Esophagus squamous epithelium (tissue), 4 donors: ENCODE data around the gene CAPRIN2.

Source experiments
- CTCF ChIP-seq, 6 experiments: fragments of 450-650 bp in 4 of 6; fragments of 200-600 bp in 2 of 6; sonication (generic) in 2 of 6; IDR thresholded peaks; one replicate each; pipeline ENCODE4 v1.5.1; 2016 to 2019; ENCODE audit warnings: antibody characterized with exemption in 6 of 6, mild to moderate bottlenecking in 4 of 6, moderate library complexity in 4 of 6
- POLR2A ChIP-seq, 4 donors: fragments of 450-650 bp; IDR thresholded peaks; one replicate each; pipeline ENCODE4 v1.6.1; 2017; ENCODE audit warnings: antibody characterized with exemption in 4 of 4, mild to moderate bottlenecking in 4 of 4, moderate library complexity in 3 of 4

GRCh38 chr12:30694412-30695198 lies 60.1 kb downstream of the CAPRIN2 start:
- no peak for TF ChIP-seq CTCF (IDR thresholded peaks at IDR 0.05)
- no peak for TF ChIP-seq POLR2A (IDR thresholded peaks at IDR 0.05)
